Measurements from ENCODE around the gene ZFPM1.

The ZFPM1 gene

DNA sequence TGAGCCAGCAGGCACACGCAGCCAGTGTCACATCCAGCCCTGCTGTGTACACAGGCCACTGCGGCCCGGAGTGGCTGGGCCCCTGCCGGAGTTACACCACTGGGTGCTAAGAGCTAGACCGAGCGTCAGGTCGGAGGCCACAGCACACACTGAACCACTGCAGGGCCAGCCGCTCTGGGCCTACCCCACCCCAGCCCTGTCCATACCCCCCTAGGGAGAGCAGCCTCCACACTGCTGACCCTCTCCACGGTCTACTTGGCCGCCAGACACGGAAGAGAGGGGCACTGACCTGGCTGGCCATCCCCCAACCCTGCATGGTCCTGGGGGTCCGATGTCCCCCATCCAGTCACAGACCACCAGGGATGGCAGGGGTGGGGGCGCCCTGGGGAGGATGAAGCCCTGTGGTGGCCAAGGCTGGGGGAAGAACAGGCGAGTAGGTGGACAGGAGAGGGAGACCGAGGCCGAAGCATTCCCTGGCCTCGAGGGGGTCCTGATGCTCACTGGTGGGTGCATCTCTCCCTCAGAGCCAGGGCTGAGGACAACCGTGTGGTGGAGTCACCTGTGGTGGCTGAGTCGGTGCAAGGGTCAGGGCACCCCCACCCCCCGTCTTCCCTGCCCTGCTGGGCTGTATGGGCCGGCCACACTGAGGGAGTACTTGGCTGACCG, 82.2 kb downstream of the ZFPM1 start:
- in situ Hi-C loops (cut with MboI; ENCODE audit: low sequenced_read_pairs), result loop anchor here (25.0 kb wide), 1 partner anchor 248 kb away; no protein-coding TSS in a partner anchor

- in situ Hi-C loops (cut with MboI; ENCODE audit: low sequenced_read_pairs), result loop anchor here (25.0 kb wide), 1 partner anchor 249 kb away; no protein-coding TSS in a partner anchor
These were observed 82.8 kb downstream of the ZFPM1 start for GRCh38 chr16:88535857-88536222.

DNA sequence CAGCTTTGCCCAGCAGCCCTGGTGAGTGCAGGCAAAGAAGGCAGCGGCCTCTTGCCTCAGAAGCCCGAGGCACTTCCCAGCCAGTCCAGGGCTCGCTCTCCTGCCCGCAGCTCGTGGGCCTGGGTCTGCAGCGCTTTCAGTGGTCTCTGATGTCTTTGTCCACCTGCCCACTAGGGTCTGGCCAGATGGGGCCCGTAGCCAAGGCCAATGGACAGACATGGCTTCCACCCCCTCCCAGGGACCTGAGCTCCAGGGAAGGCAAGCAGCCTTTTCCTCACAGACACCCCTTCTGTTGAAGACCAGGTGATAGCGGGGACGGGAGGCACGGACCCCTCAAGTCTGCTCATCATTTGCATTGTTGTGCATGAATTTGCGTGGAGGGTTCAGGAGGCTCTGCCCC, 83.4 kb downstream of the ZFPM1 start:
- in situ Hi-C loops (cut with MboI; ENCODE audit: low sequenced_read_pairs), result loop anchor here (25.0 kb wide), 1 partner anchor 249 kb away; no protein-coding TSS in a partner anchor

GRCh38 chr16:88536971-88537751, 84.1 kb downstream of the ZFPM1 start:
- in situ Hi-C loops (cut with MboI; ENCODE audit: low sequenced_read_pairs), result loop anchor here (25.0 kb wide), 1 partner anchor 250 kb away; no protein-coding TSS in a partner anchor

DNA sequence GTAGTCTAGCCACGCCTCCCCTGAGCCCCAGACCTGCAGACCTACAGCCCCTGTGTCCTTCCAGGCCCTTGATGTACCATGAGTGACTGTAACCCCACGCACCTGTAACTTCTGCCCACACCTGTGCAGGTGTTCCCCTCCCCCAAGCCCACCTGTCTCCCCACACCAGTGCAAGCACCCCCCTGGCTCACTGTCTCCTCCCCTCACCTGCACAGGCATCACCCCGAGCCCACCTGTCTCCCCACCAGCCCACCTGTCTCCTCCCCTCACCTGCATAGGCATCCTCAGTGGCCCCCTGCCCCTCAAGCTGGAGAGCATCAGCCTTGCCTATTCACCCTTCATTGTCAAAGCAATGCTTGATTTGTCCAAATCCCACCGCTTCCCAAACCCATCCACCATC, 84.8 kb downstream of the ZFPM1 start:
- in situ Hi-C loops (cut with MboI; ENCODE audit: low sequenced_read_pairs), result loop anchor here (25.0 kb wide), 1 partner anchor 251 kb away; no protein-coding TSS in a partner anchor

- in situ Hi-C loops (cut with MboI; ENCODE audit: low sequenced_read_pairs), result loop anchor here (25.0 kb wide), 1 partner anchor 251 kb away; no protein-coding TSS in a partner anchor
These were observed 85.4 kb downstream of the ZFPM1 start for GRCh38 chr16:88538366-88539060.

DNA sequence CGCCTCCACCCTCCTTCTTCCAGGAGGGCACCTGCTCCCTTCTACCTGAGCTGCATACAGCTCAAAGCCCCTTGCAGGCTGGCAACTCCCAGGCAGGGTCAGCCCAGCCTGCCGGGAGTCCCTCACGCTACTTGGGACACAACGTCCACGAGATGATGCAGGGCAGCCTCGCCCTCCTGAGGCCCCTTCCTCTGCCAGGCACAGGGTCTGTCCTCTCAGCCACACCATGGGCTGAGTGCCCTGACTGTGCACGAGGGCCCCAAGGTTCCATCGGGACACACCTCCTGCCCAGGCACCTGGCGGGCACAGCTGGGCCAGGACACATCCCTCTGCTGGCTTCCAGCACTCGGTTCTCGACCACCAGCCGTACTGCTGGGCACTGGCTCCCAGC, 86.2 kb downstream of the ZFPM1 start:
- in situ Hi-C loops (cut with MboI; ENCODE audit: low sequenced_read_pairs), result loop anchor here (25.0 kb wide), 1 partner anchor 252 kb away; no protein-coding TSS in a partner anchor

DNA sequence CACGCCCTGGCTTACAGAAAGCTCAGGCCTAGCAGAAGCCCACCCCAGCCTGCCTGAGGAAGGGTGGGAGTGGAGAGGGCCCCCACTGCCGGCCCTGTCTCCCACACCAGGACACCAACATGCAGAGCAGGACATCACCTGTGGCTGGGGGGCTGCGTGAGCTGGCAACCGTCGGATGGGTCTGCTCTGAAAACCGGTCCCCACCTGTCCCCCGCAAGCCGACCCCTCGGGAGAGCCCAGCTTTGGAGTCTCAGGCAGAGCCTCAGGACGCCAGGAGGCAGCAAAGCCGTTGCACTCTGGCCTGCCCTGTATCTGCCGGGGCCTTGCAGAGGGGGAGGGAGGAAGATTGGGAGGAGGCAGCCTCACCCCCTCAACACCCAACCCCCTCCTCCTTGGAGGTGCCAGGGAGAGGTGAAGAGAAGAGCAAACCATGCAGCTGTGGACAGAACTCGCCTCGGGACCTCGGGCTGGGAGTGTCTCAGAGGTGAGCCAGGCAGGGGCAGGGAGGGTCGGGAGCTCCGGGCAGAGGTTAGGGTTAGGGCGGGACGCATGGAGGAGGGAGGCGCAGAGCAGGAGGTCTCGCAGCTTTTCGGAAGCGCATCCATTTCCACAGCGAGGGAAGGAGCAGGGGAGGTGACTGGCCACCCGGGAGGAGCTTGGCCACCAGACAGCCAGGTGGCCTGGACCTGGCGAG, 86.7 kb downstream of the ZFPM1 start:
- in situ Hi-C loops (cut with MboI; ENCODE audit: low sequenced_read_pairs), result loop anchor here (25.0 kb wide), 1 partner anchor 252 kb away; no protein-coding TSS in a partner anchor

GRCh38 chr16:88540346-88540977, 87.4 kb downstream of the ZFPM1 start:
- in situ Hi-C loops (cut with MboI; ENCODE audit: low sequenced_read_pairs), result loop anchor here (25.0 kb wide), 1 partner anchor 253 kb away; no protein-coding TSS in a partner anchor

GRCh38 chr16:88541831-88542616, 88.9 kb downstream of the ZFPM1 start:
- in situ Hi-C loops (cut with MboI; ENCODE audit: low sequenced_read_pairs), result loop anchor here (25.0 kb wide), 1 partner anchor 255 kb away; no protein-coding TSS in a partner anchor

GRCh38 chr16:88543230-88543813, 90.2 kb downstream of the ZFPM1 start:
- in situ Hi-C loops (cut with MboI; ENCODE audit: low sequenced_read_pairs), result loop anchor here (25.0 kb wide), 1 partner anchor 256 kb away; no protein-coding TSS in a partner anchor

GRCh38 chr16:88545781-88546180, 92.7 kb downstream of the ZFPM1 start:
- in situ Hi-C loops (cut with MboI; ENCODE audit: low sequenced_read_pairs), result loop anchor here (25.0 kb wide), 1 partner anchor 258 kb away; no protein-coding TSS in a partner anchor

GRCh38 chr16:88548131-88548874, 95.2 kb downstream of the ZFPM1 start:
- in situ Hi-C loops (cut with MboI; ENCODE audit: low sequenced_read_pairs), result loop anchor here (25.0 kb wide), 1 partner anchor 261 kb away; no protein-coding TSS in a partner anchor

GRCh38 chr16:88548985-88549384, 95.9 kb downstream of the ZFPM1 start:
- in situ Hi-C loops (cut with MboI; ENCODE audit: low sequenced_read_pairs), result loop anchor here (25.0 kb wide), 1 partner anchor 262 kb away; no protein-coding TSS in a partner anchor

DNA sequence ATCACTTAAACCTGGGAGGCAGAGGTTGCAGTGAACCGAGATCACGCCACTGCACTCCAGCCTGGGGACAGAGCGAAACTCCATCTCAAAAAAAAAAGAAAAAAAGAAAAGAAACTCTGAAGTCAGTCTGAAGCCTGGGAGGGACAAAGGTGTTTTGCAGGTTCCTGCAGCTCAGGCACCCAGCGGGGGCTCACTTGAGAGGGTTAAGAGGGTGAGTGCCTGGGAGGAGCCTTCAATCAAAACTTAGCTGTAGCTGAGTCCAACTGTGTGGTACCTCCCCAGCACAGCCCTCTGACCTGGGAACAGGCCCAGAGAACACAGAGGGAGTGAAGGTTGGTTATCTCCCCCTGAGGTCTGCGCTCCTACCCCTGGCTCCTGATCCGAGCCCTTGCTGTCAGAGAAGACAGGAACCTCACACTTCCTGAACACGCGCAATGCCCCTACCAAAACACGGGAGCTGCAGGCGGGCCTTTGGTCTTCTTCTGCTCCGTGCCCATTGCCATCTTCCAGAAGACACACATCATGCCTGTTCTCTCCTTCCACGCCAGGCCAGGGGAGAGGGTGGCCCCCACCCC, 96.7 kb downstream of the ZFPM1 start:
- in situ Hi-C loops (cut with MboI; ENCODE audit: low sequenced_read_pairs), result loop anchor here (25.0 kb wide), 1 partner anchor 262 kb away; no protein-coding TSS in a partner anchor

DNA sequence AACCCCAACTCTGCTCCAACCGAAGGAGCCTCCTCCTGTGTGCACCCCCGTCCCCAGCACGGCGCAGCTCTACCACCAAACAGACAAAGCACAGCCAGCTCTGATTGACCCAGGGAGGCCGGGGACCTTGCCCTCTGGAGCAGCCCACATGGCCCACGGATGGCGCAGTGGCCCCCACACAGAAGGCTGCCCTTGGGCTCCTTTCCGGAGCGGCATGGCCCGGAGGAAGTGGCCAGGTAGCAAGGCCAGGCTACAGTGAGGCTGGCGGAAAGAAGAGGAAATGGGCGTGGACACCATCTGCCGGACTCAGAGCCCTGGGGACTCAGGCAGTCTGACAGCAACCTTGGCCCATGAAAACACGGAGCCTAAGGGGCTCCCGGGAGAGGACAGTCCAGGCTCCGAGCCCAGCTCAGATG, 97.2 kb downstream of the ZFPM1 start:
- in situ Hi-C loops (cut with MboI; ENCODE audit: low sequenced_read_pairs), result no loop called here

- in situ Hi-C loops (cut with MboI; ENCODE audit: low sequenced_read_pairs), result no loop called here
These were observed 99.1 kb downstream of the ZFPM1 start for GRCh38 chr16:88552166-88552565.
